IMR-90 (cell line): ENCODE results near the gene ANKRD6. TPM values are rescaled to one million over a fixed set of nuclear protein-coding genes. Genes with fewer than 3 reads are reported as not detected.

Source experiments
- ATAC-seq: fragments of 200-7000 bp; cut with Tn5 transposase; 2 replicates; pipeline ENCODE4 v1.9.1; 2020; ENCODE audit warnings: low read depth, mild to moderate bottlenecking, moderate library complexity
- BruUV-seq: library from RNA; stranded (reverse); fragments of 400-500 nt; replicated peaks from 2 replicates; lab custom pipeline; 2021; lab: Mats Ljungman, UMichigan
- CTCF ChIA-PET: fragments of 300-600 bp; formaldehyde crosslinking; extraction: SDS; loops from one replicate; lab custom pipeline; 2021; ENCODE audit warnings: antibody characterized with exemption; lab: Yijun Ruan, JAX
- POLR2A ChIA-PET: fragments of 300-600 bp; sonication (Branson Sonifier 250); formaldehyde crosslinking; loops from one replicate; lab custom pipeline; 2022; ENCODE audit warnings: antibody characterized with exemption; ENCODE audit not compliant: unreplicated experiment; lab: Charles Lee
- DNase-seq: peaks from one replicate; pipeline ENCODE4 v3.0.0; 2013
- H2AFZ ChIP-seq: replicated peaks from 2 replicates; pipeline ENCODE3; 2013; ENCODE audit warnings: low read length, mild to moderate bottlenecking; ENCODE audit not compliant: poor library complexity
- H2AK5ac ChIP-seq: 2 replicates; pipeline ENCODE4 v1.6.1; 2013; ENCODE audit warnings: low read depth, low read length, inconsistent platforms
- H2AK9ac ChIP-seq: replicated peaks from 2 replicates; pipeline ENCODE3; 2013; ENCODE audit warnings: mild to moderate bottlenecking, low read depth, low read length, moderate library complexity; ENCODE audit not compliant: poor library complexity
- H2BK120ac ChIP-seq: 2 replicates; pipeline ENCODE4 v1.6.1; 2013; ENCODE audit warnings: low read depth, low read length, inconsistent platforms
- H2BK15ac ChIP-seq: 3 replicates; pipeline ENCODE4 v1.6.1; 2013; ENCODE audit warnings: low read depth, low read length, inconsistent platforms
- H2BK20ac ChIP-seq: 2 replicates; pipeline ENCODE4 v1.6.1; 2013; ENCODE audit warnings: low read depth, mild to moderate bottlenecking, inconsistent platforms, low read length, moderate library complexity
- H2BK5ac ChIP-seq: 2 replicates; pipeline ENCODE4 v1.6.1; 2013; ENCODE audit warnings: mild to moderate bottlenecking, low read depth, low read length, inconsistent platforms; ENCODE audit not compliant: poor library complexity, severe bottlenecking
- H3K14ac ChIP-seq: replicated peaks from 2 replicates; pipeline ENCODE4 v1.6.1; 2013; ENCODE audit warnings: low read depth, low read length, inconsistent platforms
- H3K18ac ChIP-seq: 2 replicates; pipeline ENCODE4 v1.6.1; 2013; ENCODE audit warnings: low read depth, low read length, control low read depth
- H3K23ac ChIP-seq: 2 replicates; pipeline ENCODE4 v1.6.1; 2013; ENCODE audit warnings: low read depth, low read length, inconsistent platforms
- H3K27ac ChIP-seq: 2 replicates; pipeline ENCODE4 v1.5.1; 2013; ENCODE audit warnings: mild to moderate bottlenecking, control low read depth, low read length; ENCODE audit not compliant: insufficient read depth
- H3K27me3 ChIP-seq: 2 replicates; pipeline ENCODE4 v1.6.1; 2013; ENCODE audit warnings: low read length; ENCODE audit not compliant: control insufficient read depth, insufficient read depth
- H3K36me3 ChIP-seq: 2 replicates; pipeline ENCODE4 v1.6.1; 2013; ENCODE audit warnings: low read length, mixed read lengths; ENCODE audit not compliant: control insufficient read depth, insufficient read depth
- H3K4ac ChIP-seq: 2 replicates; pipeline ENCODE4 v1.6.1; 2013; ENCODE audit warnings: low read depth, low read length, inconsistent platforms
- H3K4me1 ChIP-seq: 2 replicates; pipeline ENCODE4 v1.6.1; 2013; ENCODE audit warnings: low read length, mixed read lengths; ENCODE audit not compliant: control insufficient read depth, insufficient read depth
- H3K4me2 ChIP-seq: 2 replicates; pipeline ENCODE4 v1.6.1; 2013; ENCODE audit warnings: low read depth, mild to moderate bottlenecking, control low read depth, low read length, moderate library complexity
- H3K4me3 ChIP-seq: 2 replicates; pipeline ENCODE4 v1.5.1; 2013; ENCODE audit warnings: low read depth, mild to moderate bottlenecking, control low read depth, low read length, moderate library complexity; ENCODE audit not compliant: insufficient read depth
- H3K56ac ChIP-seq: 2 replicates; pipeline ENCODE4 v1.6.1; 2013; ENCODE audit warnings: low read length, inconsistent platforms; ENCODE audit not compliant: insufficient read depth; ENCODE audit errors: extremely low read depth
- H3K79me1 ChIP-seq, 2 experiments: 2 replicates each; pipeline ENCODE4 v1.6.1; 2013; ENCODE audit warnings: low read length in 2 of 2, inconsistent platforms in 1 of 2, low read depth in 1 of 2
- H3K9ac ChIP-seq: 2 replicates; pipeline ENCODE4 v1.6.1; 2013; ENCODE audit warnings: low read depth, low read length, control low read depth
- H3K9me1 ChIP-seq: 2 replicates; pipeline ENCODE4 v1.6.1; 2013; ENCODE audit warnings: low read length, inconsistent platforms; ENCODE audit not compliant: insufficient read depth
- H3K9me3 ChIP-seq: 2 replicates; pipeline ENCODE4 v1.6.1; 2013; ENCODE audit warnings: low read length; ENCODE audit not compliant: control insufficient read depth, insufficient read depth
- H4K20me1 ChIP-seq: 2 replicates; pipeline ENCODE4 v1.6.1; 2013; ENCODE audit warnings: low read length, inconsistent platforms; ENCODE audit not compliant: insufficient read depth
- H4K5ac ChIP-seq: 2 replicates; pipeline ENCODE4 v1.6.1; 2013; ENCODE audit warnings: mild to moderate bottlenecking, low read depth, low read length, control low read depth
- H4K8ac ChIP-seq, 2 experiments: 2 replicates each; pipeline ENCODE4 v1.6.1; 2013; ENCODE audit warnings: low read depth in 2 of 2, low read length in 2 of 2, control low read depth in 1 of 2, inconsistent platforms in 1 of 2
- H4K91ac ChIP-seq: 2 replicates; pipeline ENCODE4 v1.6.1; 2013; ENCODE audit warnings: low read depth, low read length, inconsistent platforms; ENCODE audit not compliant: insufficient read depth
- CEBPB ChIP-seq: IDR thresholded peaks from 2 replicates; pipeline ENCODE4 v1.6.1; 2012; ENCODE audit warnings: low read depth, low read length, improper control_type of control experiment
- CHD1 ChIP-seq: IDR thresholded peaks from 2 replicates; pipeline ENCODE4 v1.6.1; 2012; ENCODE audit warnings: low read depth, low read length, improper control_type of control experiment
- FOS ChIP-seq: fragments of 150-350 bp; IDR thresholded peaks from 2 replicates; pipeline ENCODE4 v1.6.1; 2016; ENCODE audit warnings: low read depth, low read length
- POLR2A ChIP-seq: IDR thresholded peaks from 2 replicates; pipeline ENCODE4 v1.6.1; 2012; ENCODE audit warnings: mild to moderate bottlenecking, low read depth, low read length
- USF2 ChIP-seq: fragments of 150-350 bp; IDR thresholded peaks from 2 replicates; pipeline ENCODE4 v1.6.1; 2017; ENCODE audit warnings: mild to moderate bottlenecking, antibody characterized with exemption, low read length, low read depth
- WGBS, 2 experiments: methylation state at CpG; one replicate each; pipeline versions ENCODE4 v1.1.5 to v1.1.7; 2013; ENCODE audit warnings: missing lambda C conversion rate in 2 of 2; ENCODE audit not compliant: insufficient read length in 1 of 2; ENCODE audit errors: extremely low coverage in 2 of 2; 5-methylcytosine and 5-hydroxymethylcytosine counted together
- dilution Hi-C: fragments of 300-500 bp; cut with HindIII; formaldehyde crosslinking; loops from one replicate; pipeline ENCODE4 v1.14.3; 2018; ENCODE audit warnings: low sequenced_read_pairs; ENCODE audit not compliant: unreplicated experiment
- in situ Hi-C: fragments of 300-500 bp; cut with MboI; formaldehyde crosslinking; loops from 3 replicates; pipeline ENCODE4 v1.14.3; 2019; ENCODE audit warnings: low sequenced_read_pairs, inconsistent platforms, mixed read lengths
- intact Hi-C: fragments of 100-400 bp; cut with micrococcal nuclease; formaldehyde crosslinking; loops from 2 replicates; pipeline ENCODE4 v1.10.0; 2022
- polyA plus RNA-seq, 3 experiments: library from polyadenylated mRNA; depleted of rRNA; stranded (reverse); fragments of >200 nt; gene quantifications; 2 replicates each; pipeline ENCODE4 v1.2.3, GENCODE V29; 2012; ENCODE audit warnings: low replicate concordance in 1 of 3
- total RNA-seq: library from RNA; depleted of rRNA; stranded (reverse); fragments of >200 nt; gene quantifications from 2 replicates; pipeline ENCODE4 v1.2.3, GENCODE V29; 2012

Gene ANKRD6
- total and polyA plus RNA-seq, 2 of the 4 experiments (the other 2 are of a cell fraction): 0.12 to 0.18 TPM

- DNase-seq: no peak
- H4K91ac ChIP-seq: no peak overlapping the region
- no peaks in the 10 kb centered on the region for H3K36me3 ChIP-seq
- no peaks in the 10 kb centered on the region for H3K79me1 ChIP-seq
- H3K9me1 ChIP-seq: no peaks in the 10 kb centered on the region
- no TSS peak for BruUV-seq
- H2AK9ac ChIP-seq: no peak overlapping the region
- no peak overlapping the region for H3K4me3 ChIP-seq
- WGBS, 2 experiments: no CpG with 5 or more reads among the region's 5 CpGs
- peaks cover 2% of the 10 kb centered on the region; the same call in 1 of the 2 replicates for H3K27me3 ChIP-seq
- TF ChIP-seq USF2: no peak
- TF ChIP-seq FOS: no peak
- no peak for TF ChIP-seq CEBPB
- TF ChIP-seq POLR2A: no peak
- no peak for TF ChIP-seq CHD1
- CTCF ChIA-PET: no interaction called here
- H3K4me1 ChIP-seq: no peaks in the 10 kb centered on the region
- no peak overlapping the region for H2AFZ ChIP-seq
- no peak overlapping the region for H3K9ac ChIP-seq
- no peak overlapping the region for H2AK5ac ChIP-seq
- H3K18ac ChIP-seq: no peak overlapping the region
- intact Hi-C loops (no loop called here), in situ Hi-C loops (loop anchor here (25.0 kb wide), 1 partner anchor 629 kb away; no protein-coding TSS in a partner anchor), dilution Hi-C loops (no loop called here)
- no peak overlapping the region for H2BK15ac ChIP-seq
- POLR2A ChIA-PET: no interaction called here
- H2BK20ac ChIP-seq: no peak overlapping the region
- H3K23ac ChIP-seq: no peak overlapping the region
- no peak overlapping the region for H4K5ac ChIP-seq
- H3K4ac ChIP-seq: no peak overlapping the region
- no peak overlapping the region for H3K56ac ChIP-seq
- no peaks in the 10 kb centered on the region for H4K20me1 ChIP-seq
- H3K9me3 ChIP-seq: no peaks in the 10 kb centered on the region
- ATAC-seq: no peak
- no peak overlapping the region for H2BK120ac ChIP-seq
- no peak overlapping the region for H3K14ac ChIP-seq
- no peak overlapping the region for H3K4me2 ChIP-seq
- H4K8ac ChIP-seq: no peak overlapping the region
- H3K27ac ChIP-seq: no peak overlapping the region
- H2BK5ac ChIP-seq: no peak overlapping the region
Measured at GRCh38 chr6:89615882-89616281, 182.9 kb downstream of the ANKRD6 start.
